HG03469 (cell line): ENCODE data around the gene PLXNB1.
"Not testable (repeated sequence)": the region's sequence is repeated elsewhere in the genome, so short reads cannot be mapped to it uniquely, and the experiment has no call there.

Experiments used
- ATAC-seq: cut with Tn5 transposase; IDR thresholded peaks from one replicate; pipeline ENCODE4 v1.9.1; 2021; ENCODE audit warnings: mild to moderate bottlenecking, moderate library complexity, moderate number of reproducible peaks; ENCODE audit not compliant: unreplicated experiment

PLXNB1 gene, protein sequence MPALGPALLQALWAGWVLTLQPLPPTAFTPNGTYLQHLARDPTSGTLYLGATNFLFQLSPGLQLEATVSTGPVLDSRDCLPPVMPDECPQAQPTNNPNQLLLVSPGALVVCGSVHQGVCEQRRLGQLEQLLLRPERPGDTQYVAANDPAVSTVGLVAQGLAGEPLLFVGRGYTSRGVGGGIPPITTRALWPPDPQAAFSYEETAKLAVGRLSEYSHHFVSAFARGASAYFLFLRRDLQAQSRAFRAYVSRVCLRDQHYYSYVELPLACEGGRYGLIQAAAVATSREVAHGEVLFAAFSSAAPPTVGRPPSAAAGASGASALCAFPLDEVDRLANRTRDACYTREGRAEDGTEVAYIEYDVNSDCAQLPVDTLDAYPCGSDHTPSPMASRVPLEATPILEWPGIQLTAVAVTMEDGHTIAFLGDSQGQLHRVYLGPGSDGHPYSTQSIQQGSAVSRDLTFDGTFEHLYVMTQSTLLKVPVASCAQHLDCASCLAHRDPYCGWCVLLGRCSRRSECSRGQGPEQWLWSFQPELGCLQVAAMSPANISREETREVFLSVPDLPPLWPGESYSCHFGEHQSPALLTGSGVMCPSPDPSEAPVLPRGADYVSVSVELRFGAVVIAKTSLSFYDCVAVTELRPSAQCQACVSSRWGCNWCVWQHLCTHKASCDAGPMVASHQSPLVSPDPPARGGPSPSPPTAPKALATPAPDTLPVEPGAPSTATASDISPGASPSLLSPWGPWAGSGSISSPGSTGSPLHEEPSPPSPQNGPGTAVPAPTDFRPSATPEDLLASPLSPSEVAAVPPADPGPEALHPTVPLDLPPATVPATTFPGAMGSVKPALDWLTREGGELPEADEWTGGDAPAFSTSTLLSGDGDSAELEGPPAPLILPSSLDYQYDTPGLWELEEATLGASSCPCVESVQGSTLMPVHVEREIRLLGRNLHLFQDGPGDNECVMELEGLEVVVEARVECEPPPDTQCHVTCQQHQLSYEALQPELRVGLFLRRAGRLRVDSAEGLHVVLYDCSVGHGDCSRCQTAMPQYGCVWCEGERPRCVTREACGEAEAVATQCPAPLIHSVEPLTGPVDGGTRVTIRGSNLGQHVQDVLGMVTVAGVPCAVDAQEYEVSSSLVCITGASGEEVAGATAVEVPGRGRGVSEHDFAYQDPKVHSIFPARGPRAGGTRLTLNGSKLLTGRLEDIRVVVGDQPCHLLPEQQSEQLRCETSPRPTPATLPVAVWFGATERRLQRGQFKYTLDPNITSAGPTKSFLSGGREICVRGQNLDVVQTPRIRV (N-terminal part only)

GRCh38 chr3:48429960-48430707 is at the start of gene PLXNB1:
PLXNB1 (minus strand) TSS chr3:48430086; CDS start chr3:48424611, 5,475 bp downstream.
- ATAC-seq, result no peak

- no peak for ATAC-seq
Observed at GRCh38 chr3:48478626-48479555, 49.0 kb upstream of the PLXNB1 start.

- no peak for ATAC-seq
Observed at GRCh38 chr3:48477959-48478520, 48.2 kb upstream of the PLXNB1 start.

DNA sequence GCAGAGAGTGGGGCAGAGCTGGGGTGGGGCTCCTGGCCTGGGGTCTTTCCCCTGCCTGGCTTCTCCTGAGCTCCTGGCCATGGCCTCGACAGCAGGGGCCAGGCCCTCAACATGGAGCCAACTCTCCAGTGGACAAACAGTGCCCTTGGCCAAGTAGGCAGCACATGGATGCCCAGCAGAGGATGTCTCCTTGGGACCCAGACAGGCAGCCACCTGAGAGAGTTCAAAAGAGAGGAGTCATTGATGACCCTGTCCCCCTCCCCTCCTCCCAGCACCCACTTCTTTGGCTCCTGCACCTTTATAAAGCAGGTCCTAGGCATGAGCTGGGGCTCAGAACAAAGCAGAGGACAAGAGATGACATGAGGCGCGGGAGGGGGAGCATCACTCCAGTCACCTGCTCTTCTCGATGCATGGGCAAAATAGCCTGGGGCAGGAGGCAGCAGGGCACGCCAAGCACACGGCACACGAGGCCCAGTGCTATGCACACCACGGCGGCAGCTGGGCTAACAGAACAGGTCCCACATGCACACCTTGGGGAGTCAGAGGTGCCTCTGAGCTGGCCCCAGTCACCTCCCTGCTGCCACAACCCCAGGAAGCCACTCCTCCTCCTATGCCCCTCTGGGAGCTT is 46.7 kb upstream of the PLXNB1 start:
- no peak for ATAC-seq

DNA sequence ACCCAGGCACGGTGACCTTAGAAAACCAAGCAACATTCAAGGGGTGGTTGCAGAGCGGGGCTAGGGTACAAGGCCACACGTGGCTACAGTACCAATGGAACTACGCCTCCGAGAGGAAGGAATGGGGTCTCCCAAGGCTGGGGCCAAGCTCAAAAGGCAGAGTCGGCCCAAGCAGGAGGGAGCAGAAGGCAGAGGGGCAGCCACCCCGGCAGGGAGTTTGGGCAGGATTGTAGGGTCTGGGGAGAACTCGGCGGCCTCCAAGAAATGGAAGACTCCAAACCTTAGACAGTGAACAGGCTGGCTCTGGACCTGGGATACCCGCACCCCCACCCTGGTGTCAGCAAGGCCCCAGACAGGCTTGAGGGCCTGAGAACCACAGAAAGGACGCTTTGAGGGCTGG is 45.3 kb upstream of the PLXNB1 start:
- ATAC-seq, result no peak

DNA sequence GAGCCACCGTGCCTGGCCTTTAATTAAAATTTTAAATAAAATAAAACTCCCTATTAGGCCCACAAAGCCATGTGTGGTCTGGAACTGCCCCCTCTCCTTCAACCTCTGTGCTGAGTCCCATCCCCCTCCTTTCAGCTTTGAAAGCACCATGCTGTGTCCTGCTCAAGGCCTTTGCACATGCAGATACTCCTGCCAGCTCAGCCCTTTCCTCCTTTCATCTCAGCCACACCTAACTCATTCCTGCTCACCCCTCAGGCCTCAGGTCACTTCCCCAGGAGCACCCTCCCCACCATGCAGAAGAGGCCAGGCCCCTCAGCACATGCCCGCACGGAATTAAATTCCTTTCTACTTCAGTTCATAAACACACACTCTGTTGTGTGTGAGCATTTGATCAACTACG is 44.7 kb upstream of the PLXNB1 start:
- no peak for ATAC-seq

DNA sequence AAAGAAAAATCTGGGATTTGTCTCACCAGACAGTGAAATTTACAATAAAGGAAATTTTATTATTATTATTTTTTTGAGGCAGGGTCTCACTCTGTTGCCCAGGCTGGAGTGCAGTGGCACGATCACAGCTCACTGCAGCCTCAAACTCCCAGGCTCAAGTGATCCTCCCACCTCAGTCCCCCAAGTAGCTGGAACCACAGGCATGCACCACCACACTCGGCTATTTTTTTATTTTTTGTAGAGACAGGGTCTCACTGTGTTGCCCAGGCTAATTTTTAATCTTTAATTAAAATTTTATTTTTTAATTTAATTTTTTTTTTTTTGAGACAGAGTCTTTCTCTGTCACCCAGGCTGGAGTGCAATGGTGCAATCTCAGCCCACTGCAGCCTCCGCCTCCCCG is 44.1 kb upstream of the PLXNB1 start:
- not testable (repeated sequence) for ATAC-seq

DNA sequence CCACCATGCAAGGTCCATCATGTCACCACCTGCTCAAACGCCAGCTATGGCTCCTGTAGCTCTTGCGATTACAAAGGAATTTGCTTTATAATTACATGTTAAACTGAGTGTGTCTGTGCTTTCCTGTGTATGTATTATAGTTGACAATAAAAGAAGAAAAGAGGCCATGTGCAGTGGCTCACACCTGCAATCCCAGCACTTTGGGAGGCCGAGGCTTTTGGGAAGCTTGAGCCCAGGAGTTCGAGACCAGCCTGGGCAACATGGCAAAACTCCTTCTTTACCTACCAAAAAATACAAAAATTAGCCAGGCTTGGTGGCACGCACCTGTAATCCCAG is 43.7 kb upstream of the PLXNB1 start:
- no peak for ATAC-seq

DNA sequence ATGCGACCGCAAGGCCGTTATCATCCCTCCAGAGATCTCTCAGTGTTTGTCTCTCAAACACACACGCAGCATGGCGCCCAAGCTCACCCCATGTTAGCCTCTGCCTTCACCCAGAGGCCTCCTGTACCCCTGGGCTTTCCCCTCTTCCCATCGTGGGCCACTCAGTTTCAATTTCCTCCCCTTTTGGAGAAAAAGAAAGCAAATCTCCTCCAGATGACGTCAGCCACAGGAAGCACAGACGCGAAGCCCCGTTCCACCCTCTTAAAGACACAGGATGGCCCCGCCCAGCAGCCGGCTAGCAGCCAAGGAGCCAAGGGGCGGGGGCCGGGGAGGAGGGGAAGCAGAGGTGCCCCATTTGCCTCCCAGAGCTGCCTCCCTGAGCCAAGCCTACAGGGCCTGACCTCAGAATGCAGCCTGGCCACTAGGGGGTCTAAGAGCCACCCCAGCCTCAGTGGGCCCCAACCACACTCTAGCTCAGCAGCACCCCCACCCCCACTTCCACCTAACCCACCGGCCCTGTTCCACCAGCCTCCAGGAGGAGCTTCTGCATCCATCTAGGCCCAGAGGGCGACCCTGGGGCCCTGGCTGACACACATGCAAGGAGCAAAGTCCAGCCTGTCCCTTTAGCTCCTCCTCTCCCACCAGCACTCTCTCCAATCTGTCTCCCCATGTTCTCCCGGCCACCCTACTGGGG is 43.2 kb upstream of the PLXNB1 start:
- ATAC-seq, result peak; percentile 61

GRCh38 chr3:48472673-48472922 is 42.7 kb upstream of the PLXNB1 start:
- no peak for ATAC-seq

- no peak for ATAC-seq
Observed at GRCh38 chr3:48470286-48470685, 40.4 kb upstream of the PLXNB1 start.

DNA sequence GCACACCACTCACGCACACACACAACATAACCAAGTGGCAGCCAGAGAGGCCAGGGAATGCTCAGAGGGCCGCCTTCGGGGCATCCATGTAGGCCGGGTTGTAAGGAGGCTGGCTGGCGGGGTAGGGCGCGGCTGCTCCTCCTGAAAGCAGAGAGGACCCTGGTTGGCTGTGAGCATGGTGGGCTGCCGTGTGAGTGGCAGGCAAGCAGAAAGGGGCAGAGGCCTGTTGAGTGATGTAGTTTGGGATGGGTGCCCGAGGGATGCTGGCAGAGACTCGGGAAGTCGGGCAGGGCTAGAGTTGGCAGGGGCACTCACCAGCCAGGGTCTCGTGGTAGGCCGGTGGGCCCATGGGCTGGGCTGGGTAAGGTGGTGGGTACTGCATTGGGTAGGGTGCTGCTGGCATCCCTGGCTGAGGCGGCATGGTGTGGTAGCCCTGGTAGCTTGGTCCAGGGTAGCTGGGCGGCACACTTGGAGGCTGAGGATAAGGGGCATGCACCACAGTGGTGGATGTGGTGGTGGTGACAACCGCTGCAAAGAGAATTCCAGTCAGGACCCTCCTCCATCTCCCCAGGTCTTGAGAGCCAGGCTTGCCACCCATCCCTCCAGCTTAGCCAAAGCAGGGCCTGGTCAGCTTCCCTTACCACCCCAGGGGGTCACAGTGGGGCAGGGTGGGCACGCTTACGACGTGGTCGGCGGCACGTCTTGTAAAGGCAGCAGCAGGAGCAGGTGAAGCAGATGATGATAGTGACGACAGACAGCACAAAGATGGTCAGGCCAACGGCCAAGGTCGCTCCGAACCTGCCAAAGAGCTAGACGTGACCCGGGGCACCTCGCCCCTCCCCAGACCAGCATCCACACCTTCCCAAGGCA is 39.4 kb upstream of the PLXNB1 start:
- no peak for ATAC-seq

- no peak for ATAC-seq
Observed at GRCh38 chr3:48468329-48468731, 38.4 kb upstream of the PLXNB1 start.

GRCh38 chr3:48467473-48468267 is 37.8 kb upstream of the PLXNB1 start:
- no peak for ATAC-seq

DNA sequence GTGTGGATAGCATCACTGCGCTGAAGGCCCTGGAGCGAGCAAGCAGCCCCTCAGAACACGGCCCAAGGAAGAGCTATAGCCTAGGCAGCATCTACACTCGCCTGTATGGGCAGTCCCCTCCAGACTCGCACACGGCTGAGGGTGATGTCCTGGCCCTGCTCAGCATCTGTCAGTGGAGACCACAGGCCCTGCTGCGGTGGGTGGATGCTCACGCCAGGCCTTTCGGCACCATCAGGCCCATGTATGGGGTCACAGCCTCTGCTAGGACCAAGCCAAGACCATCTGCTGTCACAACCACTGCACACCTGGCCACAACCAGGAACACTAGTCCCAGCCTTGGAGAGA is 37.2 kb upstream of the PLXNB1 start:
- ATAC-seq, result no peak

GRCh38 chr3:48466386-48467109 is 36.7 kb upstream of the PLXNB1 start:
- no peak for ATAC-seq
